Measurements from ENCODE around the gene TBCE.

DNA sequence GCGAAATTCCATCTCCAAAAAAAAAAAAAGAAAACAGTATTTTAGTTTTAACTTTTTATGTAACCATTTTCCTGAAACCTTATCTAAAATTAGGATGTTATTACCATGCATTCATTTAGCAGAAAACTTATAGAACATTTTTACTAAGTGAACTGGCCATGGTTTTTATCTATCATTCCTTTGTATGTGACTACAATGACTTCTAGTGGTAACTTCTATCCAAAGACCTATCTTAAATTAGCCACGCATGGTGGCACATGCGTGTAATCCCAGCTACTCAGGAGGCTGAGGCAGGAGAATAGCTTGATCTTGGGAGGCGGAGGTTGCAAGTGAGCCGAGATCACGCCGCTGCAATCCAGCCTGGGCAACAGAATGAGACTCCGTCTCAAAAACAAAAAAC lies 27.5 kb upstream of the TBCE start:
- TF ChIP-seq, protein P1, sequence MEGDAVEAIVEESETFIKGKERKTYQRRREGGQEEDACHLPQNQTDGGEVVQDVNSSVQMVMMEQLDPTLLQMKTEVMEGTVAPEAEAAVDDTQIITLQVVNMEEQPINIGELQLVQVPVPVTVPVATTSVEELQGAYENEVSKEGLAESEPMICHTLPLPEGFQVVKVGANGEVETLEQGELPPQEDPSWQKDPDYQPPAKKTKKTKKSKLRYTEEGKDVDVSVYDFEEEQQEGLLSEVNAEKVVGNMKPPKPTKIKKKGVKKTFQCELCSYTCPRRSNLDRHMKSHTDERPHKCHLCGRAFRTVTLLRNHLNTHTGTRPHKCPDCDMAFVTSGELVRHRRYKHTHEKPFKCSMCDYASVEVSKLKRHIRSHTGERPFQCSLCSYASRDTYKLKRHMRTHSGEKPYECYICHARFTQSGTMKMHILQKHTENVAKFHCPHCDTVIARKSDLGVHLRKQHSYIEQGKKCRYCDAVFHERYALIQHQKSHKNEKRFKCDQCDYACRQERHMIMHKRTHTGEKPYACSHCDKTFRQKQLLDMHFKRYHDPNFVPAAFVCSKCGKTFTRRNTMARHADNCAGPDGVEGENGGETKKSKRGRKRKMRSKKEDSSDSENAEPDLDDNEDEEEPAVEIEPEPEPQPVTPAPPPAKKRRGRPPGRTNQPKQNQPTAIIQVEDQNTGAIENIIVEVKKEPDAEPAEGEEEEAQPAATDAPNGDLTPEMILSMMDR (conservative IDR thresholded peaks at IDR 0.05; ENCODE audit: low read depth, low read length): no peak
- TF ChIP-seq EZH2phosphoT487 (IDR thresholded peaks at IDR 0.05; ENCODE audit: borderline replicate concordance, low read length): no peak

Measured in PC-3 (cell line).